Neutrophil (primary cell): ENCODE results near the gene CHPT1.

Experiments
- H3K27ac ChIP-seq: fragments of 200-600 bp; sonication (generic); 2 replicates; pipeline ENCODE4 v1.5.1; 2016; ENCODE audit warnings: mild to moderate bottlenecking, moderate library complexity
- H3K27me3 ChIP-seq: fragments of 200-600 bp; sonication (generic); 2 replicates; pipeline ENCODE4 v1.6.0; 2016; ENCODE audit warnings: mild to moderate bottlenecking
- H3K36me3 ChIP-seq: fragments of 200-600 bp; sonication (generic); 2 replicates; pipeline ENCODE4 v1.5.1; 2017
- H3K4me1 ChIP-seq, 2 experiments: fragments of 200-600 bp in 1 of 2; sonication (generic) in 1 of 2; 1 replicate in 1 of 2; 2 replicates in 1 of 2; pipeline versions ENCODE4 v1.5.1 to v1.6.1; 2013 to 2016; ENCODE audit warnings: low read depth in 1 of 2, low read length in 1 of 2, mild to moderate bottlenecking in 1 of 2, moderate library complexity in 1 of 2; ENCODE audit not compliant: control insufficient read depth in 1 of 2, insufficient read depth in 1 of 2
- H3K4me3 ChIP-seq, 2 experiments: fragments of 200-600 bp in 1 of 2; sonication (generic) in 1 of 2; 1 replicate in 1 of 2; 2 replicates in 1 of 2; pipeline ENCODE4 v1.5.1; 2013 to 2016; ENCODE audit warnings: low read depth in 1 of 2, low read length in 1 of 2, mild to moderate bottlenecking in 1 of 2, moderate library complexity in 1 of 2
- H3K9me3 ChIP-seq: fragments of 200-600 bp; sonication (generic); 2 replicates; pipeline ENCODE4 v1.5.1; 2016
- CTCF ChIP-seq: fragments of 200-600 bp; sonication (generic); IDR thresholded peaks from 2 replicates; pipeline ENCODE4 v1.5.1; 2016; ENCODE audit warnings: antibody characterized with exemption

Gene CHPT1

GRCh38 chr12:101697197-101697929, at the start of gene CHPT1:
Gene CHPT1 (plus strand): TSS chr12:101697640. CDS start chr12:101697862, 222 bp downstream.
- H3K4me3 ChIP-seq, result peak within 1 kb of the TSS; percentile 78
- no peak for TF ChIP-seq CTCF
- H3K36me3 ChIP-seq, result no peaks in the 10 kb centered on the region
- H3K4me1 ChIP-seq, result peaks cover 20 to 37% of the 10 kb centered on the region in 2 experiments
- no peaks in the 10 kb centered on the region for H3K27me3 ChIP-seq
- peak within 1 kb of the TSS; percentile 91 for H3K27ac ChIP-seq
- no peaks in the 10 kb centered on the region for H3K9me3 ChIP-seq

GRCh38 chr12:101647711-101648110, 49.7 kb upstream of the CHPT1 start:
- Histone ChIP-seq H3K4me1 (no peaks in the 10 kb centered on the region), H3K4me3 (no peak overlapping the region), H3K27me3 (peaks cover 21% of the 10 kb centered on the region), H3K27ac (no peak overlapping the region), H3K9me3 (no peaks in the 10 kb centered on the region), H3K36me3 (no peaks in the 10 kb centered on the region)
- TF ChIP-seq CTCF, result no peak

- no peaks in the 10 kb centered on the region for H3K9me3 ChIP-seq
- no peaks in the 10 kb centered on the region for H3K36me3 ChIP-seq
- H3K4me1 ChIP-seq, result no peaks in the 10 kb centered on the region
- no peak overlapping the region for H3K27ac ChIP-seq
- H3K4me3 ChIP-seq, result no peak overlapping the region
- TF ChIP-seq CTCF, result no peak
- peaks cover 16% of the 10 kb centered on the region for H3K27me3 ChIP-seq
Measured at GRCh38 chr12:101648195-101648594, 49.2 kb upstream of the CHPT1 start.

- Histone ChIP-seq H3K4me1 (no peaks in the 10 kb centered on the region), H3K27me3 (no peaks in the 10 kb centered on the region), H3K27ac (no peak overlapping the region), H3K36me3 (no peaks in the 10 kb centered on the region), H3K9me3 (no peaks in the 10 kb centered on the region), H3K4me3 (no peak overlapping the region)
- no peak for TF ChIP-seq CTCF
Measured at GRCh38 chr12:101650346-101651117, 46.9 kb upstream of the CHPT1 start.

GRCh38 chr12:101653030-101653429, 44.4 kb upstream of the CHPT1 start:
- Histone ChIP-seq H3K36me3 (no peaks in the 10 kb centered on the region), H3K27ac (no peak overlapping the region), H3K27me3 (no peaks in the 10 kb centered on the region), H3K4me3 (no peak overlapping the region), H3K4me1 (no peaks in the 10 kb centered on the region), H3K9me3 (no peaks in the 10 kb centered on the region)
- TF ChIP-seq CTCF, result no peak
